ENCODE results near the gene STRA6.

GRCh38 chr15:74226761-74227540 is 24.4 kb upstream of the STRA6 start:
- TF ChIP-seq POLR2A (IDR thresholded peaks at IDR 0.05) (no peak), CTCF (IDR thresholded peaks at IDR 0.05) (no peak), EP300 (IDR thresholded peaks at IDR 0.05) (no peak), POLR2AphosphoS5 (IDR thresholded peaks at IDR 0.05) (no peak)
